ENCODE data around the gene GRAP. TPM values are rescaled to one million over a fixed set of nuclear protein-coding genes. Genes with fewer than 3 reads are reported as not detected.

GRAP gene
- total RNA-seq, 1 donor from 2014 or later: 1.8 TPM

DNA sequence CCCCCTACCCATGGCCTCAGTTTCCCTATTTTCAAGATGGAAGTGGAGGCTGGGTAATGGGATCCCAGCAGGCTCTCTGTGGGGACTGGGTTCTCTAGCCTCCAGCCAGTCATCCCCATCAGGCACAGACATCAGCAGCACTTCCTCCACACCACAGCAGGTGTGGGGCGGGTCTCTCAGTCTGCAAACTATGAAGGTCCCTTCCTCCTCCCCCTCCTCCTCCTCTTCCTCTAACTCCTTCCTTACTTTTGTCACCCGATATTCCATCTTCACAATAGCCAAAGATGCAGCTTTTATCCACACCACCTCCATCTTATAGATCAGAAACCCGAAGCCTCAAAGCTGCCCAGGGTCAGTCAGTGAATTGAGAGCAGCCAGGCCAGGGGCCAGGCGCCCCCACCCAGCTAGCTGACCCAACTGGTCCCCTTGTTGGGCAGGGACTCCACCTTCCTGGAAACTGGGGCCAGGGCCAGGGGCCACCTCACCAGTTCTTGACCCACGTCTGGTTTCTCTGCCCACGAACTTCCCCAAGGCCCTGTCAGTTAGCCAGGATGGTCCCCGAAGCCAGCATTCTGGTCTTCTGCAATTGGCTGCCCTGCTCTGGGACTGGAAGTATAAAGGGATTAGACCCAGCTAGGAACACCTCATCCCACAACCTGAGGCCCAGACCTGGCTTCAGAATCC lies 44.7 kb downstream of the GRAP start:
- peak overlapping the region; percentile 60 to 85 for H3K27ac ChIP-seq
- no peak for DNase-seq (ENCODE audit: low spot score in 2 of 2)

DNA sequence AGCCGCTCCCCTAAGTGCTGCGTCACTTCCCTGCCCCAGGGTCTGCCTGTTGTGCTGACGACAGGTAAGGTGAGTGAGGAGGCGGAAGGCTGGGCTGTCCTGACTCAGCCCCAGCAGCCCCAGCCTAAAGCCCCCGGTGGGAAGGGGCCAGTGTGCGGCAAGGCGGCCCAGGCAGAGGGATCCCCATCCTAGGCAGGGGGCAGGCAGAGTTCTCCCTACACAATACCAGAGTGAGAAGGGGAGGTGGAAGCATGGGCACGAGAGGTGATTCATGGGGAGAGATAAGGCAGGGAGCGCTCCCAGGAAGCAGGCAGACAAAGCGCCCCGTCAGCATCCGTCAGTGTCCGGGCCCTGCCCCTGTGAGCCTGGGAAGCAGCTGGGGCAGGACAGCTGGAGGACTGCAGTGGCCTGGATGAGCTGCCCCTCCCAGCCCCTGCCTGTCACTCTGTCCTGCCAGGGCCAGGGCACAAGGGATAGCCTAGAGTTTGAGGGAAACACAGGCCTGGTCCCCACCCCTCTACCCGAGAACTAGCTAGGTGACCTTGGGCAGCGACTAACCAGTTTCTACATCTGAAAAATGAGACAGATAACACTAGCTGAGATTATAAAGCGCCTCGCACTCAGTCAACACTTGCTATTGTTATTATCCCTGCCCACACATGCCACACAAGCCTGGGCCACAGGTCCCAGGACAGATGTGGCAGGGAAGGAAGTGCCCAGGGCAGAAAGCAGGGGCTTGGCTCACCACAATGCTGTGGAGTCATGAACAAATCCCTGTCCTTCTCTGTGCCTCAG lies 46.0 kb downstream of the GRAP start:
- no peak overlapping the region for H3K4me3 ChIP-seq
- intact Hi-C loops (cut with DNase I): loop anchor here (5.0 kb wide), 1 partner anchor 143 kb away; the partner anchor contains the start of gene PRPSAP2
- H3K27ac ChIP-seq: peak overlapping the region; percentile 30 to 85
- no peaks in the 10 kb centered on the region for H3K27me3 ChIP-seq
- DNase-seq (ENCODE audit: low spot score in 2 of 2): no peak
- peaks cover 0 to 10% of the 10 kb centered on the region in 2 donors for H3K9me3 ChIP-seq
- peaks cover 5 to 7% of the 10 kb centered on the region in 2 donors for H3K4me1 ChIP-seq
- TF ChIP-seq, protein P1, sequence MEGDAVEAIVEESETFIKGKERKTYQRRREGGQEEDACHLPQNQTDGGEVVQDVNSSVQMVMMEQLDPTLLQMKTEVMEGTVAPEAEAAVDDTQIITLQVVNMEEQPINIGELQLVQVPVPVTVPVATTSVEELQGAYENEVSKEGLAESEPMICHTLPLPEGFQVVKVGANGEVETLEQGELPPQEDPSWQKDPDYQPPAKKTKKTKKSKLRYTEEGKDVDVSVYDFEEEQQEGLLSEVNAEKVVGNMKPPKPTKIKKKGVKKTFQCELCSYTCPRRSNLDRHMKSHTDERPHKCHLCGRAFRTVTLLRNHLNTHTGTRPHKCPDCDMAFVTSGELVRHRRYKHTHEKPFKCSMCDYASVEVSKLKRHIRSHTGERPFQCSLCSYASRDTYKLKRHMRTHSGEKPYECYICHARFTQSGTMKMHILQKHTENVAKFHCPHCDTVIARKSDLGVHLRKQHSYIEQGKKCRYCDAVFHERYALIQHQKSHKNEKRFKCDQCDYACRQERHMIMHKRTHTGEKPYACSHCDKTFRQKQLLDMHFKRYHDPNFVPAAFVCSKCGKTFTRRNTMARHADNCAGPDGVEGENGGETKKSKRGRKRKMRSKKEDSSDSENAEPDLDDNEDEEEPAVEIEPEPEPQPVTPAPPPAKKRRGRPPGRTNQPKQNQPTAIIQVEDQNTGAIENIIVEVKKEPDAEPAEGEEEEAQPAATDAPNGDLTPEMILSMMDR (IDR thresholded peaks at IDR 0.05): no peak
- H3K36me3 ChIP-seq: no peaks in the 10 kb centered on the region

More for the DNA sequence above, 44.7 kb downstream of the GRAP start:
- no peaks in the 10 kb centered on the region for H3K27me3 ChIP-seq
- H3K9me3 ChIP-seq: no peaks in the 10 kb centered on the region
- H3K4me3 ChIP-seq: no peak overlapping the region
- peaks cover 5 to 7% of the 10 kb centered on the region in 2 donors for H3K4me1 ChIP-seq
- intact Hi-C loops (cut with DNase I): loop anchor here (5.0 kb wide), 1 partner anchor 145 kb away; the partner anchor contains the start of gene PRPSAP2
- no peaks in the 10 kb centered on the region for H3K36me3 ChIP-seq
- TF ChIP-seq, protein P1 (IDR thresholded peaks at IDR 0.05): no peak

GRCh38 chr17:18999911-19000310 lies 46.8 kb downstream of the GRAP start:
- intact Hi-C loops (cut with DNase I): loop anchor here (5.0 kb wide), 1 partner anchor 143 kb away; the partner anchor contains the start of gene PRPSAP2
- no peak for DNase-seq (ENCODE audit: low spot score in 2 of 2)
- Histone ChIP-seq H3K36me3 (no peaks in the 10 kb centered on the region), H3K27ac (no peak overlapping the region), H3K9me3 (peaks cover 0 to 17% of the 10 kb centered on the region in 2 donors), H3K4me3 (no peak overlapping the region), H3K4me1 (peaks cover 3 to 7% of the 10 kb centered on the region in 2 donors), H3K27me3 (no peaks in the 10 kb centered on the region)
- TF ChIP-seq, protein P1 (IDR thresholded peaks at IDR 0.05): no peak

DNA sequence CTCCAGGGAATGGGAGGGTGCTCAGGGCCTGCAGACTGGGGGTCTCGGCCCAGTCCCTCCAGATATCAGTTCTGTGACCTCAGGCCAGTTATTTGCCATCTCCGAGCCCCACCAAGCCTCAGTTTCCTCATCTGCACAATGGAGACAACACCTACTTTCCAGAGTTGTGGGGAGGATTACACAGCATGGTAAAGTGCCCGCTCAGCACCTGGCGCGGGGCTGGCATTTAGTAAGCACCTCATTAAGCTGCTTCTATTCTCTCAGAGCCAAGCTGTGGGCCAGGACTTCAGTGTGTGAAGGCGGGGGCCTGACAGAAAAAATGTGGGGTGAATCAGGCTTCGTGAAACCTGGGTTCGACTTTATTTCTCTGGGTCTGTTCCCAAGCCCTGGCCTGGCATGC lies 47.4 kb downstream of the GRAP start:
- TF ChIP-seq, protein P1 (IDR thresholded peaks at IDR 0.05): no peak
- Histone ChIP-seq H3K4me3 (no peak overlapping the region), H3K27ac (no peak overlapping the region), H3K9me3 (peaks cover 0 to 17% of the 10 kb centered on the region in 2 donors), H3K36me3 (no peaks in the 10 kb centered on the region), H3K4me1 (peaks cover 2 to 7% of the 10 kb centered on the region in 2 donors), H3K27me3 (no peaks in the 10 kb centered on the region)
- DNase-seq (ENCODE audit: low spot score in 2 of 2): no peak
- intact Hi-C loops (cut with DNase I): no loop called here

DNA sequence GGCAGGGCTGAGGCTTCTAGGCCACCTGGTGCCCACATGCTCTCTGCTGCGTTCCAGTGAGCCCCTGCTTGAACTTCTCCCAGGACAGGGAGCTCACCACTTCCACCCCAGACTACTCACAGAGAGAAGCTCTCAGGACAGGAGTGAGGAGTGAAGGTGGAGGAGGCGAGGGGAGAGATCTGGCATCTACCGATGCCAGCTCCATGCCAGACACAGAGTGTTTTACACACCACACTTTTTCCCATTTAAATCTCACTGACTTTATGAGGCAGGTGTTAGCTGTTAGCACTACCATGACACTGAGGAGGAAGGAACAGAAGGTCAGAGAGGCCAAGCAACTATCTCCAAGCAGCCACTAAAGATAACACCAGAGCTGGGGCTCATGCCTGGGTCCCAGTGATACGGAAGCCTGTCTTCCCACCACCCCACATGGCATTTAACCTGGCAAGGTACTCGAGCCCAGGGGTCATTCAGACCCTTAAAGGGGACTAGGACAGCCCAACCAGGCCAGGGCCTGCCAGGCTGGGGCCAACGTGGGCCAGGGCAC lies 49.0 kb downstream of the GRAP start:
- Histone ChIP-seq H3K36me3 (no peaks in the 10 kb centered on the region), H3K4me1 (peaks cover 0 to 2% of the 10 kb centered on the region in 2 donors), H3K4me3 (no peak overlapping the region), H3K27me3 (no peaks in the 10 kb centered on the region), H3K27ac (no peak overlapping the region), H3K9me3 (peaks cover 0 to 17% of the 10 kb centered on the region in 2 donors)
- intact Hi-C loops (cut with DNase I): no loop called here
- TF ChIP-seq, protein P1 (IDR thresholded peaks at IDR 0.05): no peak
- DNase-seq (ENCODE audit: low spot score in 2 of 2): no peak

Data from ascending aorta (tissue), 2 donors.